GM12801 (cell line): ENCODE measurements around the gene PRICKLE4.

ENCODE experiments used
- CTCF ChIP-seq: IDR thresholded peaks from one replicate; pipeline ENCODE4 v1.5.1; 2011; ENCODE audit warnings: control low read depth; ENCODE audit not compliant: insufficient read length; ENCODE audit errors: extremely low read depth

The PRICKLE4 gene

GRCh38 chr6:41786451-41787218, 6.1 kb downstream of the PRICKLE4 start:
- TF ChIP-seq CTCF, result no peak

- no peak for TF ChIP-seq CTCF
These were observed 6.8 kb downstream of the PRICKLE4 start, which contains the start of gene TOMM6 for GRCh38 chr6:41787219-41787917. TSS of gene TOMM6 (plus strand) at chr6:41787694. CDS start at chr6:41787698, 4 bp downstream.

- no peak for TF ChIP-seq CTCF
These were observed 8.8 kb downstream of the PRICKLE4 start for GRCh38 chr6:41789390-41789724.

DNA sequence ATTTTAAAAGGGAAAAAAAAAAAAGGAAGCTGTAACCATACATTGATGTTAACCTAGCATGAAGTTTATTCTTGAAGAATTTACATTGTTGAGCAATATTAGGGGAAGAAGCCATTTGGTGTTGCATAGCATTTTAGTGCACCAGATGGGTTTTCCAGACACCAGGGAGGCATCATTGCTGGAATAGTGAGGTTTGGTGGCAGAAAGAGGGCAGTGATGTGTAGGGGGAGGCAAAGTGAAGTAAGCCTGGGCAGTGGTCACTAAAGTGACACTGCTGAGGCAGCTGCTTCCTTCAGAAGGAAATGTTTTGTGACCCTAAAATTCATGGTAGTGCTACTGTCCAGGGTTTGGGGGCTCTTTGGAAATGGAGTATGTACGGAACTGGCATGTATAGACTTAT, 9.5 kb downstream of the PRICKLE4 start:
- no peak for TF ChIP-seq CTCF

DNA sequence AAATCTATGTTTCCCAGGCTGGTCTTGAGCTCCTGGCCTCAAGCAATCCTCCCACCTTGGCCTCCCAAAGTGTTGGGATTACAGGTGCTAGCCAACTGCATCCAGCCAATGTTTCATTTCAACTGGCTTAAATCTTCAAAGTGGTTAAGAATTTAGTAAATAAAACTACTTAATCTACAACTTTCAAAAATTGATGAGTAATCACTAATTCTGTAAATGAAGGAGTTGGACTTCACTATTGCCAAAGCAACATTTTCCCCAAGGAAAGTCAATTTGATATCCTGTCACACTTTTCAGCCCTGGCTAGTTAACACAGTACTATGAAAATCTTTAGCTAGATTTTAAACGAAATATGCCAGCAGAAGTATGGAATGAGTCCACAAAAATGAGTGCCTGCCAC, 10.7 kb downstream of the PRICKLE4 start:
- TF ChIP-seq CTCF, result no peak

DNA sequence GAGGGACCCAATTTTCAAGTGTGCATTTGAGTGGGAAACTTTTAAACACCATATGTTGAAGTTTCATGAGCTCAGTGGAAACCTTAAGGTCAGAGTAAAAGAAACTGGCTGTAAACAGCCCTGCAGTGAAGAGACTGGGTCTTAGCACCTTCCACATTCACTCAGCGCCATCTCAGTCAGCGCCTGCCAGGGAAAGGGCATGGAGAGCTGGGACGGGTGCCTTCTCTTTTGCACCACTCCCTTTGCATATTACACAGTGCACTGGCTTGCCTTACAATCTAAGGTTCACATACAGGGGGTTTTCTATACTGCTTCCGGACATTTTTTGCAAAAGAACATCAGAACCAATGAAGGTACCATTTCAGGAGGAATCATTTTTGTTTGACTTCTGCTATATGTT, 11.4 kb downstream of the PRICKLE4 start:
- no peak for TF ChIP-seq CTCF

- no peak for TF ChIP-seq CTCF
These were observed 15.9 kb downstream of the PRICKLE4 start for GRCh38 chr6:41796474-41796873.
